HCT116 (cell line): ENCODE data around the gene MELTF. TPM values are rescaled to one million over a fixed set of nuclear protein-coding genes. Genes with fewer than 3 reads are reported as not detected.

Source experiments
- ATAC-seq: fragments of 200-7000 bp; cut with Tn5 transposase; 2 replicates; pipeline ENCODE4 v1.9.1; 2020; ENCODE audit warnings: mild to moderate bottlenecking, moderate library complexity
- BruUV-seq: library from RNA; stranded (reverse); fragments of 400-500 nt; replicated peaks from 2 replicates; lab custom pipeline; 2021; lab: Mats Ljungman, UMichigan
- CTCF ChIA-PET: fragments of 300-600 bp; sonication (Branson Sonifier 250); formaldehyde crosslinking; loops from one replicate; lab custom pipeline; 2021; ENCODE audit warnings: antibody characterized with exemption; lab: Charles Lee
- POLR2A ChIA-PET: fragments of 300-600, 350-600 bp; sonication (Branson Sonifier 250); formaldehyde crosslinking; loops from one replicate; lab custom pipeline; 2021; ENCODE audit warnings: antibody characterized with exemption; lab: Charles Lee
- RAD21 ChIA-PET, 2 experiments: fragments of 300-600 bp; sonication (Branson Sonifier 250); formaldehyde crosslinking; loops; one replicate each; lab custom pipeline; 2023; ENCODE audit warnings: low total read pairs in 2 of 2; ENCODE audit not compliant: uncharacterized antibody in 2 of 2, unreplicated experiment in 2 of 2, low non-redundant PET in 1 of 2; lab: Charles Lee
- DNase-seq: peaks from one replicate; pipeline ENCODE4 v3.0.0-alpha.2; 2010; ENCODE audit warnings: low read depth, low spot score
- H2AFZ ChIP-seq: fragments of 200-600 bp; shearing (Covaris generic), sonication (generic); 2 replicates; pipeline ENCODE4 v1.6.1; 2017; ENCODE audit warnings: low read depth, mixed run types, mixed read lengths, antibody characterized with exemption, low read length; ENCODE audit not compliant: poor library complexity, severe bottlenecking
- H3K27ac ChIP-seq: 2 replicates; pipeline ENCODE4 v1.5.1; 2012; ENCODE audit warnings: low read depth, low read length
- H3K27me3 ChIP-seq: fragments of 200-600 bp; sonication (generic); 2 replicates; pipeline ENCODE4 v1.6.1; 2016; ENCODE audit warnings: mixed run types, low read length, mixed read lengths; ENCODE audit not compliant: insufficient read depth
- H3K36me3 ChIP-seq, 2 experiments: fragments of 200-500 bp in 1 of 2; fragments of 200-600 bp in 1 of 2; sonication (Bioruptor generic) in 1 of 2; sonication (generic) in 1 of 2; 2 replicates each; pipeline versions ENCODE4 v1.5.1 to v1.6.1; 2014 to 2016; ENCODE audit warnings: low read length in 2 of 2, inconsistent platforms in 1 of 2, mixed read lengths in 1 of 2, mixed run types in 1 of 2; ENCODE audit not compliant: insufficient read depth in 2 of 2, control insufficient read depth in 1 of 2
- H3K4me1 ChIP-seq, 2 experiments: fragments of 200-600 bp in 1 of 2; sonication (generic) in 1 of 2; 2 replicates each; pipeline versions ENCODE4 v1.5.1 to v1.6.1; 2012 to 2017; ENCODE audit warnings: low read length in 2 of 2, inconsistent platforms in 1 of 2, mild to moderate bottlenecking in 1 of 2, mixed read lengths in 1 of 2, mixed run types in 1 of 2, moderate library complexity in 1 of 2; ENCODE audit not compliant: insufficient read depth in 2 of 2, control insufficient read depth in 1 of 2
- H3K4me2 ChIP-seq: fragments of 200-600 bp; sonication (generic); 2 replicates; pipeline ENCODE4 v1.6.1; 2017; ENCODE audit warnings: mixed run types, low read length, mixed read lengths
- H3K4me3 ChIP-seq, 2 experiments: fragments of 200-600 bp in 1 of 2; sonication (generic) in 1 of 2; replicated peaks in 1 of 2; 2 replicates each; pipeline ENCODE4 v1.5.1; 2011 to 2016; ENCODE audit warnings: low read length in 2 of 2, control low read depth in 1 of 2, low read depth in 1 of 2, mild to moderate bottlenecking in 1 of 2, mixed read lengths in 1 of 2, mixed run types in 1 of 2
- H3K79me2 ChIP-seq: fragments of 200-600 bp; sonication (generic); 2 replicates; pipeline ENCODE4 v1.6.1; 2017; ENCODE audit warnings: mild to moderate bottlenecking, mixed run types, low read length, moderate library complexity, mixed read lengths; ENCODE audit not compliant: insufficient read depth
- H3K9ac ChIP-seq: fragments of 200-600 bp; sonication (generic); 2 replicates; pipeline ENCODE4 v1.6.1; 2016; ENCODE audit warnings: low read length, mixed read lengths
- H3K9me2 ChIP-seq: fragments of 200-600 bp; sonication (generic), shearing (Covaris generic); 2 replicates; pipeline ENCODE4 v1.6.1; 2017; ENCODE audit warnings: mixed run types, mild to moderate bottlenecking, moderate library complexity; ENCODE audit not compliant: insufficient read depth
- H3K9me3 ChIP-seq, 2 experiments: fragments of 200-500 bp in 1 of 2; fragments of 200-600 bp in 1 of 2; sonication (Bioruptor generic) in 1 of 2; sonication (generic) in 1 of 2; 2 replicates each; pipeline ENCODE4 v1.6.1; 2014 to 2017; ENCODE audit warnings: low read length in 2 of 2, mixed read lengths in 2 of 2, inconsistent platforms in 1 of 2, low read depth in 1 of 2, mild to moderate bottlenecking in 1 of 2, mixed run types in 1 of 2, moderate library complexity in 1 of 2; ENCODE audit not compliant: control insufficient read depth in 1 of 2, insufficient read depth in 1 of 2
- H4K20me1 ChIP-seq: fragments of 200-600 bp; sonication (generic), shearing (Covaris generic); 2 replicates; pipeline ENCODE4 v1.6.1; 2017; ENCODE audit warnings: mixed run types, mild to moderate bottlenecking, moderate library complexity; ENCODE audit not compliant: insufficient read depth
- CBX3 ChIP-seq: IDR thresholded peaks from 2 replicates; pipeline ENCODE4 v1.6.1; 2012; ENCODE audit warnings: low read depth
- CEBPB ChIP-seq: IDR thresholded peaks from 2 replicates; pipeline ENCODE4 v1.6.1; 2012; ENCODE audit warnings: low read depth
- ELF1 ChIP-seq: IDR thresholded peaks from 2 replicates; pipeline ENCODE4 v1.6.1; 2012; ENCODE audit warnings: low read depth, borderline replicate concordance
- EZH2 ChIP-seq: fragments of 200-600 bp; sonication (generic); IDR thresholded peaks from 2 replicates; pipeline ENCODE4 v1.6.1; 2017; ENCODE audit warnings: antibody characterized with exemption, mixed run types
- FOSL1 ChIP-seq: IDR thresholded peaks from 2 replicates; pipeline ENCODE4 v1.6.1; 2012; ENCODE audit warnings: low read depth
- POLR2AphosphoS5 ChIP-seq: IDR thresholded peaks from 2 replicates; pipeline ENCODE4 v1.6.1; 2011; ENCODE audit warnings: mild to moderate bottlenecking, low read depth, low read length, moderate library complexity
- RAD21 ChIP-seq: IDR thresholded peaks from 2 replicates; pipeline ENCODE4 v1.6.1; 2012; ENCODE audit warnings: low read depth, mild to moderate bottlenecking
- SIN3A ChIP-seq: IDR thresholded peaks from 2 replicates; pipeline ENCODE4 v1.6.1; 2012; ENCODE audit warnings: low read depth
- SP1 ChIP-seq: IDR thresholded peaks from 2 replicates; pipeline ENCODE4 v1.6.1; 2012; ENCODE audit warnings: low read depth
- YY1 ChIP-seq: IDR thresholded peaks from 2 replicates; pipeline ENCODE4 v1.6.1; 2011; ENCODE audit warnings: low read length, low read depth, moderate library complexity, mild to moderate bottlenecking; ENCODE audit not compliant: insufficient replicate concordance; ENCODE audit errors: extremely low read depth
- intact Hi-C: fragments of 100-400 bp; cut with micrococcal nuclease; formaldehyde crosslinking; loops from 2 replicates; pipeline ENCODE4 v1.10.0; 2022
- total RNA-seq: library from RNA; stranded (reverse); gene quantifications from one replicate; pipeline ENCODE4 v1.2.1, GENCODE V29; 2021; ENCODE audit not compliant: unreplicated experiment
- TF ChIP-seq, protein P1 (sequence below): IDR thresholded peaks from 2 replicates; pipeline ENCODE4 v1.6.1; 2012

Gene MELTF
- total RNA-seq, 1 experiment from 2014 or later, result 47.6 TPM

DNA sequence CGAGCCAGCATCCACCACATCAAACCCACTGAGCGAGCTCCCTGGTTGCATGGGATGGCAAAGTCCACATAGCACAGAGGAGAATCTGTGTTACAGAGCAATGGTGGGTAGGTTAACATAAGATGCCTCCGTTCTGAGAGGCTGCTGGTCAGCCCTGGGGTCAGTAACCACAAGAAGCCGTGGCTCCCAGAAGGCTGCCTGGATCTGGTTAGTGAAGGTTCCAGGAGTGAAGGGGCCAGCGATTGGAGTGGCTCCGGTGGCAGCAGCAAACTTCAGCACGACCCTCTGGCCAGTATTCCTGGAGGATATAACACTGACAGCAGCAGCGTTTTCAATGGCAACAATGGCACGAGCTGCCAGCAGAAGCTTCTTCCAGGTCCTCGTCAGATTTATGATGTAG lies 42.6 kb downstream of the MELTF start:
- Histone ChIP-seq H2AFZ (no peak overlapping the region), H3K36me3 (no peaks in the 10 kb centered on the region), H3K27me3 (no peaks in the 10 kb centered on the region), H3K27ac (no peak overlapping the region), H3K4me2 (no peak overlapping the region)
- POLR2A ChIA-PET, result no interaction called here
- BruUV-seq, result no TSS peak
- no peak for TF ChIP-seq CBX3
- TF ChIP-seq CEBPB, result no peak
- no peak for TF ChIP-seq RAD21
- TF ChIP-seq, protein P1, sequence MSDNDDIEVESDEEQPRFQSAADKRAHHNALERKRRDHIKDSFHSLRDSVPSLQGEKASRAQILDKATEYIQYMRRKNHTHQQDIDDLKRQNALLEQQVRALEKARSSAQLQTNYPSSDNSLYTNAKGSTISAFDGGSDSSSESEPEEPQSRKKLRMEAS, result no peak
- no peak for TF ChIP-seq YY1
- TF ChIP-seq ELF1, result no peak
- TF ChIP-seq SP1, result no peak
- no peak for TF ChIP-seq EZH2
- TF ChIP-seq POLR2AphosphoS5, result no peak
- no peak for TF ChIP-seq SIN3A
- no peak for TF ChIP-seq FOSL1
- TF ChIP-seq, all 23 proteins: peak for 0
- Histone ChIP-seq H3K9ac (no peak overlapping the region), H3K9me3 (0 out of 4 replicates have a peak, but pooled peaks cover 0 to 3% of the 10 kb centered on the region in 2 experiments), H3K4me1 (peaks cover 0 to 4% of the 10 kb centered on the region in 2 experiments; a peak in 1 of 4 replicates), H4K20me1 (no peaks in the 10 kb centered on the region), H3K4me3 (no peak overlapping the region), H3K79me2 (no peaks in the 10 kb centered on the region), H3K9me2 (no peaks in the 10 kb centered on the region)
- intact Hi-C loops, result no loop called here
- DNase-seq (no peak), ATAC-seq (no peak)
- ChIA-PET RAD21 (no interaction called here), CTCF (no interaction called here)
